ENCODE results near the gene CORIN. TPM values are rescaled to one million over a fixed set of nuclear protein-coding genes. Genes with fewer than 3 reads are reported as not detected.
"Not testable (repeated sequence)": the region's sequence is repeated elsewhere in the genome, so short reads cannot be mapped to it uniquely, and the experiment has no call there.

CORIN gene
- total RNA-seq, 1 donor from 2014 or later, result 6.6 TPM

DNA sequence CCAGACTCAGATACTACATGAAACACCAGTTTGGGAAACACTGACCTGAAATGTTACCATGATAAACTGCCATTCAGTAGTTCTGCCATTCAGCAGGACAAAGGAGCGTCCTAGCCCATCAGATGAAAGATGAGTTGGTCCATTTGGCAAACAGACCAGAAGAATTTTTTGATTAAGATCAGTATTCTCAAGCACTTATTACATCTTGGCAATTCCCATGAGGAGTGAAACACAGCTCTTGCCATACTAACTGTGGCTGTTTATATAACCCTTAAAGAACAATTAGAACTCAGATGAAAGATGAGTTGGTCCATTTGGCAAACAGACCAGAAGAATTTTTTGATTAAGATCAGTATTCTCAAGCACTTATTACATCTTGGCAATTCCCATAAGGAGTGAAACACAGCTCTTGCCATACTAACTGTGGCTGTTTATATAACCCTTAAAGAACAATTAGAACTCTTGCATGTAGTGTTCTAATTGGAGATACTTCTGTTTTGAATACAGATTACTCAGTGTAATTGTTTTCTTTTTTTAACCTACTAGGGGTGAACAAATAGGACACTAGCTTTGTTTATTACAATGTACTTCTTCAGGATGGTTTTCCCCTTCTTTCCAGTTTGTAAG, 146.0 kb downstream of the CORIN start:
- DNase-seq (ENCODE audit: low spot score), result not testable (repeated sequence)

DNA sequence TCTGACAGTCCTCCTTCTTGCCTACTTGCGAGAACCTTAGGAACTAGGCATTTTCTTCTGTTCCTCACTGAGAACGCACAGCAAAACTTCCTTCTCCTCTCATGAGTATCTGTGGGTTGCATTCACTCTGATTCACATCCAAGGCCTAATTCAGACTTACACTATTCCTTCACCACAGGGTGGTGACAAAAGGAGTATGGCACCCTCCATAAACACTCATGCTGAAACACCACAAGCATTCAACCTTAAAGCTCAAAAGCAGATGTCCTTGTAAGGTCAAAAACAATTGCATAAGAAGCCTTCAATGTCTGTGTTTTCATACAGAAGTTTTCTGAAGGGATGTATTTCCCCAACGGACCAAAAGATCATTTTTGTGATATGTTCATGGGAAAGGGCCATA, 147.3 kb downstream of the CORIN start:
- DNase-seq (ENCODE audit: low spot score), result no peak

DNA sequence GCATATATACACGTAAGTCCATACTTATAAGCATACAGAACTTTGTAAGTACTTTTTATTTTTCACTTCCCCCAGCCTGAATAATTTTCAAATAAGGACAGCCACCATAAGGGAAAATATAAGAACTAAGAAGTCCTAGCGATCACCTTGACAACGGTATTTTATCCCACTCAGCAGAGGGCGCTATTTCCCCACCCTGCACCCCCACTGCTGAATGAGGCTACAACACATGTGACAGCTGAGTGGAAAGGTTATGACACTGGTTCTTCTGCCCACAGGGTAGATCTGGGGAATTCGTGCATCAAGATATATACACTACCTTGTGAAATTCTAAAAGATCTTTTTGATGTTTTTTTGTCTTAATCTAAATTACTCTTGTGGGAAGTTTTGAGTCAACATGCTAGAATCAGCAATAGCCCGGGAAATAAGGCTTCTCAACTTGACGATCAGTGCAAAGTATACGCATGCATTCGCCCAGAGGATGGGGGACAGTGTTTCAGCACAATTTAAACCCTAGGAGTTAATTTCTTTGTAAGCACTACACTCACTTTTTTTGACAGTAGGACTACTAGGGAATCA, 151.5 kb downstream of the CORIN start:
- peak; percentile 51 for DNase-seq (ENCODE audit: low spot score)

DNA sequence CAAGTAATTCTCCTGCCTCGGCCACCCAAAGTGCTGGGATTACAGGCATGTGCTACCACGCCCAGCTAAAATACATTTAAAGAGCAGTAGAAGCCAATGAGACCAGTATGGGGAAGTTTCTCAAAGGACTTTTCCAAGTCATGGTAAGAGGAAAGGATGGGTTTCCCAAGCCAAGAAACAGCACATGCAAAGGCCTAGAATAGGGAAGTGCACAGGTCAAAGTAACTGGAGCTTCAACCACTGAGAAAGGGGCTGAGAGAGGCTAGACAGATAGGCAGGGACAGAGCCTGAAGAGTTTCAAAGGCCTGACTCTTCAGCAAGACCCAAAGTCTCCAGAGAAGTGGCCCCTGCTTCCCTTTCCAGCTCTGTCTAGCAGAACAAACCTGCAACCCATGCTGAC, 162.1 kb downstream of the CORIN start:
- DNase-seq (ENCODE audit: low spot score), result no peak

DNA sequence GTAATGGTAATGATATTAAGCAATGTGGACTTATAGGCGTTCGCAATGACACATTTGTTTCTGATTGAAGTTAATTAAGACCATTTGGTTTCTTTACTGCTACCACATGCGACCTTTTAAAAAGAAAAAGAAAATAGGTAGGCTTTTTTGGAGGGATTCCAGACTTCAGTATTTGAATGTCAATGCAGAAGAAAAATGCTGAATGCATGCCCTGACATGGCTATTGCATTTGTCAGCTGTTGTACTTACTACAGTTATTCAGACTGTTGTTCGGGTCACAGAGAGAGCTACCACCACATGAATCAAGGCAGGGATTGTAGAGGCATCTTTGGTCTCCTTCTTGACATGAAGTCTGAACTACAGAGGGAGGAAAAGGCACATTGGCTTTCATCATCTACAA, 163.7 kb downstream of the CORIN start:
- no peak for DNase-seq (ENCODE audit: low spot score)

DNA sequence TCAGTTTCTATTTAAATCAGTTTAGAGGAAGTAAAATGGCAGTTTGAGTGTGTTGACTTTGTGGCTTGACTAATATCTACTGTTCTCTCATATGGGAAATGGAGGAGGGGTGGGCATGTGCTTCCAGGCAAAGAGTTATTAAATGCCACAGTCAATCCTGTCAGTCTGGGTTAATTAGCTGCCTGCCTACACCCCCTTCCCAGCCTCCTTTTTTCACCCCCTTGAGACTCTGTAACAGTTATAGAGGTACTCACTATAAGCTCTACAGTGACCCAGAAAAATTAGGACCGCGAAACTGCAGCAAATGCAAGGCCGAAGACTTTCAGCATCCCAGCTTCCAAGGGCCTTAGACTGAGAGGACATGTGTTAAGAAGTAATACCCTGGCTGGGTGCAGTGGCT, 165.2 kb downstream of the CORIN start:
- no peak for DNase-seq (ENCODE audit: low spot score)

DNA sequence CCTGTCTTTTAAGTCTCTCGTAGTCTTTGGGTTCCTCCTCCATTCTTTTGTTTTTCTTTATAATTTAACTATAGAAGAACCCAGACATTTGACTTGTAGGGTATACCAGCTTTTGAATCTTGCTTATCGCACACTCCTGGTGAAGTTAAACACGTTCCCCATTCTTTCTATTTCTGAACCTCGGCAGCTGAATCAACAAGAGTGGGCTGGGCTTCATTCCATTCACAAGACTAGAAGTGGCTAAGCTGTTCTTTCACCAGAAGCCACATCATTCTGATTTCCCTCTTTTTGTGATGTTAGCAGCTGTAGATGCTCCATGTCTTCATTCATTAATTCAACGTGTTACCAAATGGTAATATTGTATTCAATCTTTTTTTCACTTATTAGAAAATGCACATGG, 167.9 kb downstream of the CORIN start:
- DNase-seq (ENCODE audit: low spot score), result no peak

DNA sequence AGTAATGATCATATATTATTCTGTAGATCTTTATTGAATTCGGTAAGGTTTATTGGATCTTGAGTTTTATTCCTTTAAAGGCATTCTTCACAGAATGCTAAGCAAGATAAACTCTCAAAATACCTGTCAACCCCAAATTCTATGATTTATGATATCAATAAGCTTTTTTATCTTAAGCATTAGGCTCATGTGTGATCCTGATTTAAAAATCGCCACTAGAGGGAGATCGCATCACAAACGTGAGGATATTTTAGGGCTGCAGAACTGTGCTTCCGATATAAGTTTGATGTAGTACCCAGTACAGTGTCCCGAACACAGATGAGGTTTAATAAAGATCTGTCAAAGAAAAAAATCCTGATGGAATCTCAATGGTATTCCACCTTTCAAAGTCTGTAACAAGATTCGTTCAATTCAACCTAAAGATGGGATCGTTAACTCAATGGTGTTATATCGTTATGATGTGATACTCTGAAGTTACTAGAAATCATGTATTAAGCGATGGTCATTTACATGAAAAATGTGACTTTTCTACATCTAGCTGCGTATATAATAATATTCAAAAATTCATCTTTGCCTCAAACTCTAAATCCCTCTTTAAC, 169.0 kb downstream of the CORIN start:
- peak; percentile 15 for DNase-seq (ENCODE audit: low spot score)

DNA sequence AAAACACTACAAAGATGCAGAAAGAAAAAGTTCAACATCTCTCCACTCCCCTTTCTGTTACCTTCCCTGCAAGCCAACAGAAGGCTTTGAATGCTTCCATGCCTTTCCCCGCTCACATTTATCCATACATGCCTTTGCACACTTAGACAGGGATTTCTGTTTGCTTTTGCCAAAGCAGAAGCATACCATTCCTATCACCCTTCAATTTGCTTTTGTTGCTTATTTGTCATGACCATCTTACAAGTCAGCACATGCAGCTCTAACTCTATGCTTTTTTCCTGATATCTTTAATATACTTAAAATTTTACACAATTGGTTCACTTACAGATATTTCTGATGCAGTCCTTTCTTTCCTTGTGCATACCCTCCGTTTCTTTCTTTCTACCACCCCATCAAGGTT, 169.6 kb downstream of the CORIN start:
- no peak for DNase-seq (ENCODE audit: low spot score)

DNA sequence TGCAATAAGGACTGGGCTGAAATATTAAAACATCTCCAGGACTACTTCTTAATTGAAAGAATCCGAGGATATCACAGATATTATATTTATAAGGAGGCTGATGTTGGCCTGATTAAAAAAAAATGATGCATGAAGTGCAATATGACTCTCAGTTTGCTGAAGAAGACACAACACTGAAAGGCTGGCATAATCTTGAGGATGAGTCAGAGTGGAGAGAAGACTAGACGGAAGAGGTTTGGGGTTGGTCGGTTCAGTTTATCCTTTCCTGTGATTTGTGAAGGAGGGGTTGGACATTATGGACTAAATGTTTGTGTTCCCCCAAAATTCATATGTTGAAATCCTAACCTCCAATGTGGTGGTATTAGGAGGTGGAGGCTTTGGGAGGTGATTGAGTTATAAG, 170.3 kb downstream of the CORIN start:
- no peak for DNase-seq (ENCODE audit: low spot score)

DNA sequence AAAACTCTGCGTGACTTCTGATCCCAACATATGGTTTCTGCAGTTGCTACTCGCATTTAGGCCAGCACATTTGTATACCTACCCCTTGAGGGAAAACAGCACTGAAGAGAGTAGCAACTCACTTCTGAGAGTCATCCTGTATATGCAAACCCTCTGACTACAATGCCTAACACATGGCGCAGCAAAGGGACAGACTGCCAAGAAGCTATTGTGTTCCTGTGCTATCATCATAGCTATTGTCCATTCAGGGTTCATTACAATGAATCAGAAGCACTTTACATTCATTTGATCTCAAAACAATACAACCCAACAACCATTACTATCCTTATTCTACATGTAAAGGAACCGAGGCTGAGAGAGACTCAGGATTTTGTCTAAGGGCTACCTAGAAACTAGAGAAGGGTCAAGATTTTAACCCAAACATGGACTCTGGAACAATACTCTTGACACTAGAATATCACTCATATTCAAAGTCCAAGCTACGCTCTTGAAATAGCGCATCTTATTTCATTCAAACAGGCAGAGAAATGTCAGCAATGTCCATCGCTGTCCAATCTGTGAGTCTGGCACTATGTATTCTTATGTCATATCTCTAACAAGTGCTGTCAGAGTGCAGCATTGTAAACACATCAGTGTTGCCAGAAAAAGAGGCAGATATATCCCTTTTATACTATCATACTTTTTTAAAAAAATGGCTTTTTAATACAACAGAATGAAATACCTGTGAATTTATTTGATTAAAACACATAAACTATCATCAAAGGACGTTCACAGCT, 173.6 kb downstream of the CORIN start:
- no peak for DNase-seq (ENCODE audit: low spot score)

DNA sequence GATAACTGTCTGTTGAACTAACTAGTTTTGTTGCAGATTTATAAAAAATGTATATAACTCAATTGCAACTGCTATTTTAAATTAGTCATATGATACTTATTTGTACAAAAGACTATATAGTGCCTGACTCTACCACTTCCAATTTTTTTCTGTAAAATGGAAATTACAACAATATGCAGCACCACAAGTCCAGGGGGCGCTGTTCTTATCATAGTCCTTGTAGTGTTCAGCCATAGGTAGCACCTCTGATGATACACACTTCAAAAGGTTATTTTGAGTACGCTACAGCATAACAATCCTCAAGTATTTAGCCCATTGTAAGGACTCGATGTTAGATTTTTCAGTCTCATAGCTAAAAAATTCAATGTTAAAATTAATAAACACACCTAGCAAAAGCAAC, 174.9 kb downstream of the CORIN start:
- DNase-seq (ENCODE audit: low spot score), result no peak

DNA sequence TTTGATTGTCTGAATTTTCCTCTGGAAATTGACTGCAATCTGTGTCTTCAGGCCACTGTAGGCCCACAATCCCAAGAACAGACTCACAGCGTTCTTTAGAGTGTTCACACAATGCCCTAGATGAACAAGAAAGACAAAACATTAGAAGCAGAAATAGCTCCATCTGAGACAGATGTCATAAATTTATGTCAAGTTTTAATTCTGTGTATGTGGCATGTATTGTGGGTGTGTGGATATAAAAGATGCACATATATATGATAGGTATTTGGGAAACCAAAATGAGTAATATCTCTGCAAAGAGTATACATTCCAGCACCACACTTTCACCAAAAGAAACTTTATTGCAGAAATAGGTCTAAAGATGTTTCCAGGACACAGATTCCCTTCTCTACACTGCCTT, 176.1 kb downstream of the CORIN start:
- no peak for DNase-seq (ENCODE audit: low spot score)

DNA sequence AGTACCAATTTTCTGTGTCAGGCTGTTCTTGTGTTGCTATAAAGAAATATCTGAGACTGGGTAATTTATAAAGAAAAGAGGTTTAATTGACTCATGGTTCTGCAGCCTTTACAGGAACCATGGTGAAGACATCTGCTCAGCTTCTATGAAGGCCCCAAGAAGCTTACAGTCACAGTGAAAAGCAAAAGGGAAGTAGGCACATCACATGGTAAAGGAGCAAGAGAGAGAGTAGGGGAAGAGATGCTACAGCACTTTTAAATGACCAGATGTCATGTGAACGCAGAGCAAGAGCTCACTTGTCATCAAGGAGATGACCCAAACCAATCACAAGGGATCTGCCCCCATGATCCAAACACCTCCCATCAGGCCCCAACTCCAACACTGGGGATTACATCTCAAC, 178.5 kb downstream of the CORIN start:
- DNase-seq (ENCODE audit: low spot score), result no peak

DNA sequence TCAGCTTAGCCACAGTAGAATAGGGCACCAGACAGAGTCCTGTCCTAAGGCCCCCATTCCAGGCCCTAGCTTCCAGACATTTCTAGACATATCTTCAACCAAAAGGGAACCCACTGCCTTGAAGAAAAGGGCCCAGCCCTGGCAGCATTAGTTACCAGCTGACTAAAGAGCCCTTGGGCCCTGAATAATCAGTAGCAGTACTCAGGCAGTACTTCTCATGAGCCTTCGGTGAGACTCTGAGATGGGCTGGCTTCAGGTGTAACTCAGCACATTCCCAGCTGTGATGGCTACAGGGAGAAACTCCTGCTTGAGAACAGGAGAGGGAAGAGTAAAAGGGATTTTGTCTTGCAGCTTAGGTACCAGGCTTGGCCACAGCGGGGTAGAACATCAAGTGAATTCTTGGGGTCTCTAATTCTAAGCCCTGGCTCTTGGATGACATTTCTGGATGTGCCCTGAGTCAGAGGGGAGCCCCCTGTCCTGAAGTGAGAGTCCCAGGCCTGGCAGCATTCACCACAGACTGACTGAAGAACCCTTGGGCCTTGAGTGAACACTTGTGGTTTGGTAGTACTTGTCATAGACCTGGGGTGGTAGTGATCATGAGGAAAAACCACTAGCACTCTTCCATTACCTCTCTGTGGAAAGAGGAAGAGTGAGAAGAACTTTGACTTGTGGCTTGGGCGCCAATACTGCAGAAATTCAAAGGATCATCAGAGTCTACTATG, 182.7 kb downstream of the CORIN start:
- DNase-seq (ENCODE audit: low spot score), result no peak

DNA sequence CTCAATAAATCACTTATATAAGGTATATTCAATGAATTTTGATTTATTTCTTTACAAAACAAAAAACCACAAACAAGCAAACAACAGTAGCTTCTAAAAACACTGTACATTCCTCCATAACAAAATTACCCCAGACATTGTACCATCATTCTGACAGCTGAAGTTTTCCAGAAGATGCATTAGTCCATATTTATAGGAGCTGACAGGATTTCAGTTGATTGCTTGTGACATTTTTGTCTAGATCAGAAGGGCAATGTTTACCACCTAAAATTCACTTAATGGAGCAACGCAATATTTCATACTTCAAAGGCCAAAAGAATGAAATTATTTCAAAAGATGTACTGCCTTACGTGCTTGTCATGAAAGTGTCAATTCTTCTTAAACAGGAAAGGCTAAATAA, 185.8 kb downstream of the CORIN start:
- DNase-seq (ENCODE audit: low spot score), result no peak

DNA sequence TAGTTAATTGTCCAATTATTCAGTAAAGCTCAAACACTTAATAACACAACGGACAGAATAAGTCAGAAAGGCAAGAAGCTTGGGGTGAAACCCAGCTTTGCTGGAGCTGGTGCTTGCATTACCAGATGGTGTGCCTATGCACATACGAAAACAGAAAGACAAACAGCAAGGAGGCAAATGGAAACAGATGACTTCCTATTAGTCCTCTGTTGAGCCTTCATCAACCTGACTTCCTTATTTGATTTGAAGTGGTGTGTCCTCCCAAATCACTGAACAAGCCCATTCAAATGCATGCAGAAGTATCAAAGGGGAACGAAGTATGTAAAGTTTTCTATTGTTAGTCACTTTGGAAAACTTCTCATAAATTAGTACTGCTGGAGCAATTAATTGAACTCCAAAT, 186.6 kb downstream of the CORIN start:
- no peak for DNase-seq (ENCODE audit: low spot score)

DNA sequence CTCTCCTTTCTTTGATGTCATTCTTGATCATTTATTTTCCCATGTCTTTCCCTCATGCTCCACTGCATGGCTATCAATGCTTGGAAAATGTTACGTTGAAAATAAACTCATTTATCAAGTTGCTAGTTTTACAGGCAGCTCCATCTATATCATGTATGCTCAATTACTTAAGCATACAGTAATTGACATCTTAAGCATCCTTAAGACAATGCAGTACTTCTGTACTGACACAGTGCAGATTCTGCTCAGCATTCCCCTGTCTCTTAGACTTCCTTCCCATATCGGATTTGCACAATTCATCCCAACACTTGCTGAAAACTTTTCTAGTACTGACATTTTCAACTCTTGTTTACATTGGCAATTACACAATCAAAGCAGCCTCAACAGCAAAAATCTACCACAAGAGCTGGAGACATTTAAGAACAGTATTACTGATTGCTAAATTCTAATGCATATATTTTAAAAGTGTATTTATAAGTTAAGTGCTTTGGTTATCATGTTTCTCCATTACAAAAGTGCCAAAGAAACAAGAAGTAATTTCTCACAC, 187.2 kb downstream of the CORIN start:
- DNase-seq (ENCODE audit: low spot score), result no peak

DNA sequence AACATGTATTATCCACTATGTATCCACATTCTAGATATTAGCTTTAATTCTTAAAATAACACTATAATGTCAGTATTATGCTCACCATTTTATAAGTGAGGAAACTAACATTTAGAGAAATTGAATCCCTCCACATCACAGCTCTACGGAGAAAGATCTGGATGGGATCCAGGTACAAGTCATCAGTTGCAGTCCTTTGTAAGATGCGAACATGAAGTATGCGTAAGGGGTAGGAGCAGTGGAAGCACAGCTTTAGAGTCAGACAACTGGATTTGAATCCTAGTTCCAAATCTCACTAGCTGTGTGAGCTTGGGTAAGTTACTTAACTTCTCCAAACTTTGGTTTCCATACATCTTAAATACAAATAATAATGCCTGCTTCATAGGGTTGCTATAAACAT, 190.3 kb downstream of the CORIN start:
- no peak for DNase-seq (ENCODE audit: low spot score)

DNA sequence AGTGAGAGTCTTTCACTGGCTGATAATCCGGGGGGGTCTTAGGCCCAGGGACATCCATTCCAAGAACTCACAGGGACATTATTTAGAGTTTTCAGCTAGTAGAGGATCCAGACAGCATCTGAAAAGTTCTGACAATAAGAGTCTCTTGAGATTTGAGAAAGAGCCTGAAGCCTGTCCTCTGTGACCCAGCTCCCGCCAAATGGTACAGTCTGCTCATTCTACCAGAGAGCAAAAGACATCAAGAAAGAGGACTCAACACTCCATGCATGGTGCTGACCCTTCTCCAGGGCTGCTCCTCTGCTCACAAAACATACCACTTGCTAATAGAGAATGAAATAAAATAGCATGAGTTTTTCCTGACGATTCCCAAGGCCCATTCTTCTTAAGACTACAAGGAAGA, 190.8 kb downstream of the CORIN start:
- no peak for DNase-seq (ENCODE audit: low spot score)

DNA sequence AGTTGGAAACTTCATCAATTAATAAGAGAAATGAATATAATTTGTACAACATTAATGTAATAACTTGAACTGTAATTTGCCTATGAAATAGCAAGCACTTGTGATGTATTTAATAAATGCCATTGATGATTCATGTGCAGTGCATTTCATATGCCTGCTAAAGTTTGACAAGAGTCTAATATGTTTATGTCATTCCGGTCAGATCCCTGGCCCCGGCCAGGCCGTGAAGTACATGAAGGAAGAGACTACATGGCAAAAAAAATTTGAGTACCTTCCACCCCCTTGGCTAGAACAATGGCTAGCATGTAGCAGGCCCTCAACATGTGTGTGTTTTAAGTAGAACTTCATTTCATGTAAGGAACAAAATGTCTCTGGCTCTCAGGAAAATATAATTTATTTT, 191.5 kb downstream of the CORIN start:
- no peak for DNase-seq (ENCODE audit: low spot score)

DNA sequence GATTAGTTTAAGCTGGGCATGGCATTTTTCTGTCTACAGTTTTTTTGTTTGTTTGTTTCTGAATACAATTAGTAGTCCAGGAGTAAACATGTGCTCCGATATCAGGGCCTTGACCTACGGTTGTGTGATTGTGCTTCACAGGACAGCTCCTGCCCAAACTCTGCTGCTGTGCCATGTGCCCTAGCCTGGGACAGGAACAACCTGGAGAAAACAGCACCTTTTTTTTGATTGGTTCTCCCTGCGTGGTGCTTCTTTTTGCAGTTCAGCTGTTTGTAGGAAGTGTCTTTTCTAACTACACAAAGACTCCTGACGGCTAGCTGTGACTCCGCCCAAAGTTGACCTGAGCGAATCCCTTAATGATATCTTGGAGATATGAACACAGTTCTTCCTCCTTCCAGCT, 194.0 kb downstream of the CORIN start:
- no peak for DNase-seq (ENCODE audit: low spot score)
